Measurements from ENCODE around the gene TFAP2E.
"Not testable (repeated sequence)": the region's sequence is repeated elsewhere in the genome, so short reads cannot be mapped to it uniquely, and the experiment has no call there.

Gene TFAP2E

GRCh38 chr1:35585281-35585680 is 12.2 kb downstream of the TFAP2E start:
- H3K4me2 ChIP-seq (ENCODE audit: low read length): no peak overlapping the region
- no peaks in the 10 kb centered on the region for H3K9me3 ChIP-seq (ENCODE audit: control insufficient read depth, low read length)
- no peak overlapping the region for H3K27ac ChIP-seq
- no peaks in the 10 kb centered on the region for H3K4me1 ChIP-seq
- no peaks in the 10 kb centered on the region for H3K79me2 ChIP-seq
- no peak overlapping the region for H3K9ac ChIP-seq
- no peaks in the 10 kb centered on the region for H3K27me3 ChIP-seq (ENCODE audit: control insufficient read depth, insufficient read depth, low read length)
- H3K4me3 ChIP-seq (ENCODE audit: low read depth, low read length): no peak overlapping the region
- TF ChIP-seq CTCF (IDR thresholded peaks at IDR 0.05): no peak
- no peak overlapping the region for H2AFZ ChIP-seq
- no peaks in the 10 kb centered on the region for H3K36me3 ChIP-seq (ENCODE audit: control insufficient read depth, insufficient read depth, low read length)

- not testable (repeated sequence) for H3K9ac ChIP-seq; H3K4me1 ChIP-seq; H3K4me3 ChIP-seq (ENCODE audit: low read depth, low read length); H2AFZ ChIP-seq; H3K79me2 ChIP-seq; H3K27ac ChIP-seq; H3K4me2 ChIP-seq (ENCODE audit: low read length); H3K9me3 ChIP-seq (ENCODE audit: control insufficient read depth, low read length); H3K36me3 ChIP-seq (ENCODE audit: control insufficient read depth, insufficient read depth, low read length); H3K27me3 ChIP-seq (ENCODE audit: control insufficient read depth, insufficient read depth, low read length)
Measured at GRCh38 chr1:35585805-35586204, 12.7 kb downstream of the TFAP2E start.

GRCh38 chr1:35586808-35587207 is 13.7 kb downstream of the TFAP2E start:
- H3K9ac ChIP-seq: no peak overlapping the region
- H3K27me3 ChIP-seq (ENCODE audit: control insufficient read depth, insufficient read depth, low read length): no peaks in the 10 kb centered on the region
- no peak overlapping the region for H2AFZ ChIP-seq
- no peak for TF ChIP-seq CTCF (IDR thresholded peaks at IDR 0.05)
- H3K36me3 ChIP-seq (ENCODE audit: control insufficient read depth, insufficient read depth, low read length): no peaks in the 10 kb centered on the region
- H3K4me3 ChIP-seq (ENCODE audit: low read depth, low read length): no peak overlapping the region
- no peaks in the 10 kb centered on the region for H3K79me2 ChIP-seq
- no peaks in the 10 kb centered on the region for H3K9me3 ChIP-seq (ENCODE audit: control insufficient read depth, low read length)
- no peak overlapping the region for H3K4me2 ChIP-seq (ENCODE audit: low read length)
- H3K27ac ChIP-seq: no peak overlapping the region
- no peaks in the 10 kb centered on the region for H3K4me1 ChIP-seq

GRCh38 chr1:35587736-35588135 is 14.6 kb downstream of the TFAP2E start:
- Histone ChIP-seq H3K79me2 (no peaks in the 10 kb centered on the region), H3K4me3 (ENCODE audit: low read depth, low read length) (no peak overlapping the region), H3K9ac (no peak overlapping the region), H3K4me2 (ENCODE audit: low read length) (no peak overlapping the region), H3K9me3 (ENCODE audit: control insufficient read depth, low read length) (no peaks in the 10 kb centered on the region), H2AFZ (no peak overlapping the region), H3K27ac (no peak overlapping the region), H3K4me1 (no peaks in the 10 kb centered on the region), H3K36me3 (ENCODE audit: control insufficient read depth, insufficient read depth, low read length) (no peaks in the 10 kb centered on the region), H3K27me3 (ENCODE audit: control insufficient read depth, insufficient read depth, low read length) (no peaks in the 10 kb centered on the region)
- no peak for TF ChIP-seq CTCF (IDR thresholded peaks at IDR 0.05)

- Histone ChIP-seq H3K4me3 (ENCODE audit: low read depth, low read length) (no peak overlapping the region), H2AFZ (no peak overlapping the region), H3K9me3 (ENCODE audit: control insufficient read depth, low read length) (no peaks in the 10 kb centered on the region), H3K27ac (no peak overlapping the region), H3K79me2 (no peaks in the 10 kb centered on the region), H3K4me2 (ENCODE audit: low read length) (no peak overlapping the region), H3K9ac (no peak overlapping the region), H3K36me3 (ENCODE audit: control insufficient read depth, insufficient read depth, low read length) (no peaks in the 10 kb centered on the region), H3K27me3 (ENCODE audit: control insufficient read depth, insufficient read depth, low read length) (no peaks in the 10 kb centered on the region), H3K4me1 (no peaks in the 10 kb centered on the region)
- no peak for TF ChIP-seq CTCF (IDR thresholded peaks at IDR 0.05)
Measured at GRCh38 chr1:35588197-35588910, 15.2 kb downstream of the TFAP2E start.
